Gastrocnemius medialis (tissue), 4 donors: ENCODE results near the gene RAD51AP2. TPM values are rescaled to one million over a fixed set of nuclear protein-coding genes. Genes with fewer than 3 reads are reported as not detected.

Experiments
- ATAC-seq, 2 donors: fragments of 150-250 bp; one replicate each; pipeline ENCODE4 v1.9.1; 2016
- DNase-seq, 2 donors: peaks; one replicate each; pipeline ENCODE4 v3.0.0-alpha.2; 2019
- H3K27ac ChIP-seq, 4 donors: fragments of 200-600 bp; sonication (generic); 1 replicate in 1 of 4; 2 replicates in 3 of 4; pipeline ENCODE4 v1.5.1; 2016 to 2018; ENCODE audit warnings: mild to moderate bottlenecking in 2 of 4, moderate library complexity in 1 of 4
- H3K27me3 ChIP-seq, 3 donors: fragments of 200-600 bp; sonication (generic) in 2 of 3; 1 replicate in 1 of 3; 2 replicates in 2 of 3; pipeline versions ENCODE4 v1.5.1 to v1.6.0; 2016 to 2019; ENCODE audit warnings: mild to moderate bottlenecking in 1 of 3, moderate library complexity in 1 of 3
- H3K36me3 ChIP-seq, 2 donors: fragments of 200-600 bp; sonication (generic) in 1 of 2; one replicate each; pipeline ENCODE4 v1.5.1; 2017 to 2018
- H3K4me1 ChIP-seq, 2 donors: fragments of 200-600 bp; sonication (generic) in 1 of 2; one replicate each; pipeline ENCODE4 v1.5.1; 2016 to 2017; ENCODE audit warnings: mild to moderate bottlenecking in 2 of 2
- H3K4me3 ChIP-seq, 4 donors: fragments of 200-600 bp; sonication (generic) in 3 of 4; 1 replicate in 1 of 4; 2 replicates in 3 of 4; pipeline ENCODE4 v1.5.1; 2016 to 2019; ENCODE audit warnings: mild to moderate bottlenecking in 2 of 4
- H3K9me3 ChIP-seq, 3 donors: fragments of 200-600 bp; sonication (generic) in 2 of 3; 1 replicate in 1 of 3; 2 replicates in 2 of 3; pipeline ENCODE4 v1.5.1; 2016 to 2019
- POLR2A ChIP-seq, 2 donors: fragments of 450-650 bp; IDR thresholded peaks; one replicate each; pipeline ENCODE4 v1.6.1; 2017; ENCODE audit warnings: antibody characterized with exemption in 2 of 2, mild to moderate bottlenecking in 2 of 2, moderate library complexity in 2 of 2
- in situ Hi-C, 4 donors: fragments of 200-750 bp; cut with MboI; loops; one replicate each; pipeline versions ENCODE4 v1.15.0 to v1.8.0; 2017; ENCODE audit warnings: low sequenced_read_pairs in 4 of 4
- intact Hi-C: fragments of 100-400 bp; cut with DNase I; formaldehyde crosslinking; loops from one replicate; pipeline ENCODE4 v1.15.1; 2023; ENCODE audit warnings: low total_unique reads
- total RNA-seq, 4 donors: library from RNA; depleted of rRNA; stranded (reverse); fragments of >200 nt; gene quantifications; one replicate each; pipeline versions ENCODE4 v1.1.0 to v1.2.3, GENCODE V29; 2016
- TF ChIP-seq, protein P1 (sequence below), 5 experiments: fragments of 450-650 bp in 3 of 5; fragments of 200-600 bp in 2 of 5; sonication (generic) in 2 of 5; IDR thresholded peaks in 4 of 5; conservative IDR thresholded peaks in 1 of 5; 1 replicate in 4 of 5; 2 replicates in 1 of 5; pipeline ENCODE4 v1.5.1; 2016 to 2019; ENCODE audit warnings: antibody characterized with exemption in 5 of 5, mild to moderate bottlenecking in 3 of 5, moderate library complexity in 3 of 5

The RAD51AP2 gene
- total RNA-seq, 4 donors from 2014 or later: not detected

- peaks cover 0 to 4% (median 3%) of the 10 kb centered on the region in 3 donors for H3K27me3 ChIP-seq
- H3K36me3 ChIP-seq: no peaks in the 10 kb centered on the region
- in situ Hi-C loops (no loop called here), intact Hi-C loops (no loop called here)
- H3K4me1 ChIP-seq: peaks cover 0 to 5% of the 10 kb centered on the region in 2 donors
- ATAC-seq (no peak), DNase-seq (no peak)
- H3K4me3 ChIP-seq: no peak overlapping the region
- TF ChIP-seq, protein P1, sequence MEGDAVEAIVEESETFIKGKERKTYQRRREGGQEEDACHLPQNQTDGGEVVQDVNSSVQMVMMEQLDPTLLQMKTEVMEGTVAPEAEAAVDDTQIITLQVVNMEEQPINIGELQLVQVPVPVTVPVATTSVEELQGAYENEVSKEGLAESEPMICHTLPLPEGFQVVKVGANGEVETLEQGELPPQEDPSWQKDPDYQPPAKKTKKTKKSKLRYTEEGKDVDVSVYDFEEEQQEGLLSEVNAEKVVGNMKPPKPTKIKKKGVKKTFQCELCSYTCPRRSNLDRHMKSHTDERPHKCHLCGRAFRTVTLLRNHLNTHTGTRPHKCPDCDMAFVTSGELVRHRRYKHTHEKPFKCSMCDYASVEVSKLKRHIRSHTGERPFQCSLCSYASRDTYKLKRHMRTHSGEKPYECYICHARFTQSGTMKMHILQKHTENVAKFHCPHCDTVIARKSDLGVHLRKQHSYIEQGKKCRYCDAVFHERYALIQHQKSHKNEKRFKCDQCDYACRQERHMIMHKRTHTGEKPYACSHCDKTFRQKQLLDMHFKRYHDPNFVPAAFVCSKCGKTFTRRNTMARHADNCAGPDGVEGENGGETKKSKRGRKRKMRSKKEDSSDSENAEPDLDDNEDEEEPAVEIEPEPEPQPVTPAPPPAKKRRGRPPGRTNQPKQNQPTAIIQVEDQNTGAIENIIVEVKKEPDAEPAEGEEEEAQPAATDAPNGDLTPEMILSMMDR (IDR thresholded peaks at IDR 0.05 in 4 of 5, conservative IDR thresholded peaks at IDR 0.05 in 1 of 5): no peak
- TF ChIP-seq POLR2A (IDR thresholded peaks at IDR 0.05): no peak
- no peaks in the 10 kb centered on the region for H3K9me3 ChIP-seq
- no peak overlapping the region for H3K27ac ChIP-seq
These were observed 15.3 kb upstream of the RAD51AP2 start for GRCh38 chr2:17533546-17533945.

GRCh38 chr2:17529771-17530170, 11.5 kb upstream of the RAD51AP2 start:
- Histone ChIP-seq H3K4me3 (no peak overlapping the region), H3K9me3 (no peaks in the 10 kb centered on the region), H3K36me3 (no peaks in the 10 kb centered on the region), H3K27me3 (no peaks in the 10 kb centered on the region), H3K27ac (no peak overlapping the region), H3K4me1 (no peaks in the 10 kb centered on the region)
- TF ChIP-seq POLR2A (IDR thresholded peaks at IDR 0.05): no peak
- TF ChIP-seq, protein P1 (IDR thresholded peaks at IDR 0.05 in 4 of 5, conservative IDR thresholded peaks at IDR 0.05 in 1 of 5): no peak
- ATAC-seq: no peak
- DNase-seq: no peak
- intact Hi-C loops: no loop called here
- in situ Hi-C loops: no loop called here

- no peak for ATAC-seq
- no peaks in the 10 kb centered on the region for H3K27me3 ChIP-seq
- H3K36me3 ChIP-seq: no peaks in the 10 kb centered on the region
- no peak overlapping the region for H3K27ac ChIP-seq
- H3K9me3 ChIP-seq: no peaks in the 10 kb centered on the region
- peaks cover 0 to 4% of the 10 kb centered on the region in 2 donors for H3K4me1 ChIP-seq
- intact Hi-C loops (no loop called here), in situ Hi-C loops (no loop called here)
- H3K4me3 ChIP-seq: no peak overlapping the region
- DNase-seq: no peak
- no peak for TF ChIP-seq POLR2A (IDR thresholded peaks at IDR 0.05)
- TF ChIP-seq, protein P1 (IDR thresholded peaks at IDR 0.05 in 4 of 5, conservative IDR thresholded peaks at IDR 0.05 in 1 of 5): no peak
These were observed 4.1 kb upstream of the RAD51AP2 start for GRCh38 chr2:17522303-17522702.

DNA sequence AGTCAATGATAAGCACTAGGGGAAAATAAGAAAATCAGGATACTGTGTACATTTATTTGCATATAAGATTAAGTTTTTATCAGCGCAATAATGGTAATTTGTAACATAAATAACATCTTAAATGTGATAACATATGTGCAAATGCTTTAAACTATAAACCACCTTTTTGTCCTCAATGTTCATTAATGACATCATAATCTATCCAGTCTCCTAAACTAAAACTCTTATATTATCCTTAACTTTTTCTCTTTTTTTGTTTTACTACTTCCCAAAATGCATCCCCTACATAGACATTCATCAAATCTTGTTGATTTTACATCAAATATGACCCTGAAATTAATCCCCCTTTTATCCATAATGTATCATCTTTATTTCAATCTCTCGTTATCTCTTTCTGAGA, 3.4 kb upstream of the RAD51AP2 start:
- DNase-seq: no peak
- intact Hi-C loops (no loop called here), in situ Hi-C loops (no loop called here)
- Histone ChIP-seq H3K27me3 (no peaks in the 10 kb centered on the region), H3K4me1 (peaks cover 0 to 4% of the 10 kb centered on the region in 2 donors), H3K36me3 (no peaks in the 10 kb centered on the region), H3K4me3 (no peak overlapping the region), H3K27ac (no peak overlapping the region), H3K9me3 (no peaks in the 10 kb centered on the region)
- TF ChIP-seq POLR2A (IDR thresholded peaks at IDR 0.05): no peak
- TF ChIP-seq, protein P1 (IDR thresholded peaks at IDR 0.05 in 4 of 5, conservative IDR thresholded peaks at IDR 0.05 in 1 of 5): no peak
- ATAC-seq: no peak

- no peaks in the 10 kb centered on the region for H3K27me3 ChIP-seq
- no peak for DNase-seq
- no peak overlapping the region for H3K27ac ChIP-seq
- H3K9me3 ChIP-seq: no peaks in the 10 kb centered on the region
- no peak overlapping the region for H3K4me3 ChIP-seq
- H3K36me3 ChIP-seq: no peaks in the 10 kb centered on the region
- H3K4me1 ChIP-seq: peaks cover 0 to 4% of the 10 kb centered on the region in 2 donors
- in situ Hi-C loops: no loop called here
- no peak for ATAC-seq
- TF ChIP-seq, protein P1 (IDR thresholded peaks at IDR 0.05 in 4 of 5, conservative IDR thresholded peaks at IDR 0.05 in 1 of 5): no peak
- TF ChIP-seq POLR2A (IDR thresholded peaks at IDR 0.05): no peak
- intact Hi-C loops: no loop called here
These were observed 2.5 kb upstream of the RAD51AP2 start for GRCh38 chr2:17520761-17521160.
